HG02571 (cell line): Measurements from ENCODE around the gene ZNF205.
A peak's percentile ranks its signal among the peaks of the same experiment; 100 is the strongest.

Experiments
- ATAC-seq: cut with Tn5 transposase; IDR thresholded peaks from one replicate; pipeline ENCODE4 v1.9.1; 2021; ENCODE audit warnings: mild to moderate bottlenecking, moderate library complexity; ENCODE audit not compliant: unreplicated experiment

Gene ZNF205

GRCh38 chr16:3147046-3147756, 34.8 kb downstream of the ZNF205 start:
- no peak for ATAC-seq

- no peak for ATAC-seq
Observed at GRCh38 chr16:3147757-3148104, 35.3 kb downstream of the ZNF205 start.

GRCh38 chr16:3148256-3149192, 36.1 kb downstream of the ZNF205 start:
- no peak for ATAC-seq

GRCh38 chr16:3149193-3149530, 36.8 kb downstream of the ZNF205 start:
- ATAC-seq, result no peak

- peak; percentile 1 for ATAC-seq
Observed at GRCh38 chr16:3149630-3150345, 37.4 kb downstream of the ZNF205 start.

GRCh38 chr16:3150346-3151218, 38.2 kb downstream of the ZNF205 start:
- ATAC-seq, result peak; percentile 60

GRCh38 chr16:3152027-3152276, 39.6 kb downstream of the ZNF205 start:
- ATAC-seq, result no peak

GRCh38 chr16:3152277-3152990, 40.0 kb downstream of the ZNF205 start:
- no peak for ATAC-seq

GRCh38 chr16:3152991-3153368, 40.6 kb downstream of the ZNF205 start:
- no peak for ATAC-seq

GRCh38 chr16:3155181-3155580, 42.8 kb downstream of the ZNF205 start:
- ATAC-seq, result no peak

- ATAC-seq, result no peak
Observed at GRCh38 chr16:3155972-3156371, 43.6 kb downstream of the ZNF205 start.

- ATAC-seq, result no peak
Observed at GRCh38 chr16:3157229-3158025, 45.0 kb downstream of the ZNF205 start.

GRCh38 chr16:3158026-3158509, 45.7 kb downstream of the ZNF205 start:
- no peak for ATAC-seq

- ATAC-seq, result peak; percentile 35
Observed at GRCh38 chr16:3158510-3159314, 46.3 kb downstream of the ZNF205 start.

GRCh38 chr16:3161235-3162018, 49.0 kb downstream of the ZNF205 start:
- ATAC-seq, result no peak

GRCh38 chr16:3164121-3164991, 52.0 kb downstream of the ZNF205 start:
- ATAC-seq, result no peak
